ENCODE results near the gene LYZ.

LYZ gene

GRCh38 chr12:69338936-69339335, 9.2 kb upstream of the LYZ start:
- no peak for DNase-seq (ENCODE audit: low read depth)

GRCh38 chr12:69339999-69340398, 8.2 kb upstream of the LYZ start:
- no peak for DNase-seq (ENCODE audit: low read depth)

- DNase-seq (ENCODE audit: low read depth), result no peak
Observed at GRCh38 chr12:69341328-69341727, 6.9 kb upstream of the LYZ start.

- DNase-seq (ENCODE audit: low read depth), result no peak
Observed at GRCh38 chr12:69342421-69342820, 5.8 kb upstream of the LYZ start.

- DNase-seq (ENCODE audit: low read depth), result no peak
Observed at GRCh38 chr12:69343357-69343756, 4.8 kb upstream of the LYZ start.

GRCh38 chr12:69343885-69344612, 4.1 kb upstream of the LYZ start:
- DNase-seq (ENCODE audit: low read depth), result no peak

GRCh38 chr12:69345077-69345476, 3.1 kb upstream of the LYZ start:
- no peak for DNase-seq (ENCODE audit: low read depth)

- no peak for DNase-seq (ENCODE audit: low read depth)
Observed at GRCh38 chr12:69345742-69346141, 2.4 kb upstream of the LYZ start.

GRCh38 chr12:69350002-69350626, 1.9 kb downstream of the LYZ start:
- no peak for DNase-seq (ENCODE audit: low read depth)

- no peak for DNase-seq (ENCODE audit: low read depth)
Observed at GRCh38 chr12:69350777-69351176, 2.6 kb downstream of the LYZ start.

- no peak for DNase-seq (ENCODE audit: low read depth)
Observed at GRCh38 chr12:69351462-69352236, 3.5 kb downstream of the LYZ start.

- DNase-seq (ENCODE audit: low read depth), result no peak
Observed at GRCh38 chr12:69352904-69353303, 4.7 kb downstream of the LYZ start.

- DNase-seq (ENCODE audit: low read depth), result no peak
Observed at GRCh38 chr12:69354172-69354555, 6.0 kb downstream of the LYZ start.

GRCh38 chr12:69354556-69355187, 6.5 kb downstream of the LYZ start:
- DNase-seq (ENCODE audit: low read depth), result no peak

GRCh38 chr12:69355363-69356028, 7.3 kb downstream of the LYZ start:
- no peak for DNase-seq (ENCODE audit: low read depth)

- peak; percentile 70 for DNase-seq (ENCODE audit: low read depth)
Observed at GRCh38 chr12:69359531-69360347, 11.6 kb downstream of the LYZ start, which contains the start of gene YEATS4. Gene YEATS4, plus strand, starts transcription at chr12:69359743. Its CDS starts 230 bp downstream, at chr12:69359973.

GRCh38 chr12:69360348-69360672, 12.1 kb downstream of the LYZ start:
- no peak for DNase-seq (ENCODE audit: low read depth)

GRCh38 chr12:69366796-69367195, 18.6 kb downstream of the LYZ start:
- DNase-seq (ENCODE audit: low read depth), result no peak

GRCh38 chr12:69368171-69368570, 20.0 kb downstream of the LYZ start:
- no peak for DNase-seq (ENCODE audit: low read depth)

- no peak for DNase-seq (ENCODE audit: low read depth)
Observed at GRCh38 chr12:69383074-69383473, 34.9 kb downstream of the LYZ start.

- no peak for DNase-seq (ENCODE audit: low read depth)
Observed at GRCh38 chr12:69385038-69385437, 36.9 kb downstream of the LYZ start.
